ENCODE data around the gene ERGIC3. TPM values are rescaled to one million over a fixed set of nuclear protein-coding genes. Genes with fewer than 3 reads are reported as not detected.

The ERGIC3 gene
- total and polyA plus RNA-seq, 2 of the 4 experiments (the other 2 are of a cell fraction), result 434 to 438 TPM

- Histone ChIP-seq H3K4ac (ENCODE audit: low read depth, low read length) (no peak within 1 kb of the TSS), H2BK120ac (ENCODE audit: low read depth, low read length) (no peak within 1 kb of the TSS), H4K8ac (ENCODE audit: low read depth in 2 of 2, low read length in 2 of 2) (no peak within 1 kb of the TSS), H2AFZ (replicated peaks; ENCODE audit: low read length, poor library complexity) (no peak within 1 kb of the TSS), H3K14ac (replicated peaks; ENCODE audit: low read depth, low read length) (no peak within 1 kb of the TSS), H3K9me3 (ENCODE audit: control insufficient read depth, insufficient read depth, low read length) (no peaks in the 10 kb centered on the region), H2BK15ac (ENCODE audit: low read depth, low read length) (no peak within 1 kb of the TSS), H3K4me3 (ENCODE audit: insufficient read depth, low read depth, low read length) (no peak within 1 kb of the TSS), H2AK5ac (ENCODE audit: low read depth, low read length) (no peak within 1 kb of the TSS), H2BK5ac (ENCODE audit: low read depth, low read length, poor library complexity, severe bottlenecking) (no peak within 1 kb of the TSS), H3K36me3 (ENCODE audit: control insufficient read depth, insufficient read depth, low read length) (no peaks in the 10 kb centered on the region), H3K9me1 (ENCODE audit: insufficient read depth, low read length) (no peaks in the 10 kb centered on the region), H3K79me1 (ENCODE audit: low read depth in 1 of 2, low read length in 2 of 2) (no peaks in the 10 kb centered on the region), H4K5ac (ENCODE audit: low read depth, low read length) (no peak within 1 kb of the TSS), H3K4me1 (ENCODE audit: control insufficient read depth, insufficient read depth, low read length) (no peaks in the 10 kb centered on the region), H3K27ac (ENCODE audit: insufficient read depth, low read length) (no peak within 1 kb of the TSS), H2AK9ac (replicated peaks; ENCODE audit: low read depth, low read length, poor library complexity) (no peak within 1 kb of the TSS), H2BK20ac (ENCODE audit: low read depth, low read length) (no peak within 1 kb of the TSS), H3K4me2 (ENCODE audit: low read depth, low read length) (no peak within 1 kb of the TSS), H3K9ac (ENCODE audit: low read depth, low read length) (no peak within 1 kb of the TSS), H4K91ac (ENCODE audit: insufficient read depth, low read depth, low read length) (no peak within 1 kb of the TSS), H3K56ac (ENCODE audit: extremely low read depth, insufficient read depth, low read length) (no peak within 1 kb of the TSS), H3K18ac (ENCODE audit: low read depth, low read length) (no peak within 1 kb of the TSS), H3K23ac (ENCODE audit: low read depth, low read length) (no peak within 1 kb of the TSS), H3K27me3 (ENCODE audit: control insufficient read depth, insufficient read depth, low read length) (peaks cover 2% of the 10 kb centered on the region), H4K20me1 (ENCODE audit: insufficient read depth, low read length) (no peaks in the 10 kb centered on the region)
- TF ChIP-seq FOS (IDR thresholded peaks at IDR 0.05; ENCODE audit: low read depth, low read length) (no peak), CEBPB (IDR thresholded peaks at IDR 0.05; ENCODE audit: low read depth, low read length) (no peak), MAFK (IDR thresholded peaks at IDR 0.05; ENCODE audit: low read depth, low read length) (no peak), CHD1 (IDR thresholded peaks at IDR 0.05; ENCODE audit: low read depth, low read length) (no peak), SMC3 (IDR thresholded peaks at IDR 0.05; ENCODE audit: low read depth, low read length) (no peak), NFE2L2 (IDR thresholded peaks at IDR 0.05; ENCODE audit: low read depth, low read length) (no peak), USF2 (IDR thresholded peaks at IDR 0.05; ENCODE audit: low read depth, low read length) (no peak), RCOR1 (IDR thresholded peaks at IDR 0.05; ENCODE audit: insufficient replicate concordance, low read length) (no peak), POLR2A (IDR thresholded peaks at IDR 0.05; ENCODE audit: low read depth, low read length) (no peak), BHLHE40 (IDR thresholded peaks at IDR 0.05; ENCODE audit: low read depth, low read length) (no peak), RFX5 (IDR thresholded peaks at IDR 0.05; ENCODE audit: low read depth, low read length) (no peak), ELK1 (IDR thresholded peaks at IDR 0.05; ENCODE audit: borderline replicate concordance, low read depth, low read length) (no peak), MAZ (IDR thresholded peaks at IDR 0.05; ENCODE audit: borderline replicate concordance, low read depth, low read length) (no peak), RAD21 (IDR thresholded peaks at IDR 0.05; ENCODE audit: low read length) (no peak), MXI1 (IDR thresholded peaks at IDR 0.05; ENCODE audit: borderline replicate concordance, low read depth, low read length) (no peak), CTCF (conservative IDR thresholded peaks at IDR 0.05; ENCODE audit: low read depth, low read length) (no peak)
- in situ Hi-C loops (cut with MboI; ENCODE audit: low sequenced_read_pairs), result no loop called here
- DNase-seq (no peak), ATAC-seq (ENCODE audit: low read depth) (no peak)
- ChIA-PET POLR2A (ENCODE audit: unreplicated experiment) (no interaction called here), CTCF (interaction anchor here (0.6 kb wide), 1 partner anchor 96 kb away, joined by 3 read pairs; no protein-coding TSS in a partner anchor)
- intact Hi-C loops (cut with micrococcal nuclease), result no loop called here
- BruUV-seq (replicated peaks), result no TSS peak
- WGBS, 2 experiments (ENCODE audit: extremely low coverage in 2 of 2, insufficient read length in 1 of 2), result no CpG with 5 or more reads among the region's 2 CpGs
- dilution Hi-C loops (cut with HindIII; ENCODE audit: low sequenced_read_pairs, unreplicated experiment), result no loop called here
Observed at GRCh38 chr20:35529552-35529951, 12.3 kb upstream of the ERGIC3 start, which contains the start of gene C20orf173. TSS of gene C20orf173 (minus strand) at chr20:35529652. CDS start at chr20:35529373, 279 bp downstream.

Data from IMR-90 (cell line).